Measurements from ENCODE around the gene FAM89A.
"Not testable (repeated sequence)": the region's sequence is repeated elsewhere in the genome, so short reads cannot be mapped to it uniquely, and the experiment has no call there.

FAM89A gene

DNA sequence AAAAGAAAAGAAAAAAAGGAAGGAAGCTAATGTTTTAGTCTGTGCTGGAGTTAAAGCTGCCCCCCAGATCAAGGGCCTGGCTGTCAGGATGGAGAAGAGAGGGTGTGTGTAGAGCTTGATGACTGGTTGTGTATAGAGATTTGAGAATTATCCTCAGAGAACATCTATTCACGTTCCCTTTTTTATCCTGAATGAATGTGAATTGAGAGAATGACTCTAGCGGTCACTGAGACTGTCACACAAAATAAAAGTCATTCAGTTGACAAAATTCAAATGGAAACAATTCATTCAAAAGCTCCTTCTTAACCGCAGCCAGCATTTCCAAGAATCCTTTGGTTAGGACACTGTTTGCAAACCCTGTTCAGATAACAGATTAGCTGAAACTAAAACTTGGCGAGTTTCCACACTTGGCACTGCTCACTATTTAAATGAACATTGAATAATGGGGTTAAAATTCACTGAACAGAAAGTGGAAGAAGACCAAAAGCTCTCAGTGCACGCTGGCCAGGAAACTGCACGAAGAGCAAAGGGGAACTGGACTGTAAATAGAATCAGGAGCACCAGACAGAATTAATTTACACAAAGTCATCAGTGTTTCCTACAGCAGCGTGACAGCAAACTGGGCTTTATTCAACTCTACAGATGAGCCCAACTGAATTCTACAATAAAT, 13.6 kb upstream of the FAM89A start:
- DNase-seq: no peak

DNA sequence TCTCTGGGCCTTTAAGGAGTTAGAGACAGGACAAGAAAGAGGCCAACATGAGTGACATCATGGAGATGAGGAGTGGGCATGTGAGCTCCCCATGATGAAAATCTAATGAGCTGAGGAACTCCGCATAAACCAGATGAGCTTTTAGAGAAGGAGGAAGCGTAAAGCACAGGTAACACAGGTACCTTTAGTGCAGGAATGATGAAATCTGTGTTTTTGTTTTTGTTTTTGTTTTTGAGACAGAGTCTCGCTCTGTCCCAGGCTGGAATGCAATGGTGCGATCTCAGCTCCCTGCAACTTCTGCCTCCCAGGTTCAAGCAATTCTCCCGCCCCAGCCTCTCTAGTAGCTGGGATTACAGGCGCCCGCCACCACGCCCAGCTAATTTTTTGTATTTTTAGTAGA, 12.7 kb upstream of the FAM89A start:
- DNase-seq: no peak

DNA sequence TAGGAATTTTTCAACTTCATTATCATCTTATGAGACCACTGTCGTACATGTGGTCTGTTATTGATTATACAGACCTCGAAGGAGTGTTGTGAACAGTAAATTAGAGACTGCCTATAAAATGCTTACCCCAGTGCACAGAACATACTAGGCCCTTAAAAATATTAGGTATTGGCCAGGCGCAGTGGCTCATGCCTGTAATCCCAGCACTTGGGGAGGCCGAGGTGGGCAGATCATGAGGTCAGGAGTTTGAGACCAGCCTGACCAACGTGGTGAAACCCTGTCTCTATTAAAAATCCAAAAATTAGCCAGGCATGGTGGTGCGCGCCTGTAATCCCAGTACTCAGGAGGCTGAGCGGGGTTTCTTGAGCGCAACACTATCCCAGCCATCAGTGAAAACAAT, 10.9 kb upstream of the FAM89A start:
- DNase-seq: not testable (repeated sequence)

DNA sequence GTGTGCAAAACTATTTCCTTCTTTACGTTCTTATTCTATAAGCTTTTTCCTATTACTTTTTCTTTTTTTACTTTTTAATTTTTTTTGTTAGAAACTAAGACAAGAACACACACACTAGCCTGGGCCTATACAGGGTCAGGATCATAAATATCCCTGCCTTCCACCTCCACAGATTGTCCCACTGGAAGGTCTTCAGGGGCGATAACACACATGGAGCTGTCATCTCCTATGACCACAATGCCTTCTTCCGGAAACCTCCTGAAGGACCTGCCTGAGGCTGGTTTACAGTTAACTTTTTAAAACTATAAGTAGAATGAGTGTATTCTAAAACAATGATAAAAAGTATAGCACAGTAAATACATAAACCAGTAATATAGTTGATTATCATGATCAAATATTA, 10.3 kb upstream of the FAM89A start:
- no peak for DNase-seq

DNA sequence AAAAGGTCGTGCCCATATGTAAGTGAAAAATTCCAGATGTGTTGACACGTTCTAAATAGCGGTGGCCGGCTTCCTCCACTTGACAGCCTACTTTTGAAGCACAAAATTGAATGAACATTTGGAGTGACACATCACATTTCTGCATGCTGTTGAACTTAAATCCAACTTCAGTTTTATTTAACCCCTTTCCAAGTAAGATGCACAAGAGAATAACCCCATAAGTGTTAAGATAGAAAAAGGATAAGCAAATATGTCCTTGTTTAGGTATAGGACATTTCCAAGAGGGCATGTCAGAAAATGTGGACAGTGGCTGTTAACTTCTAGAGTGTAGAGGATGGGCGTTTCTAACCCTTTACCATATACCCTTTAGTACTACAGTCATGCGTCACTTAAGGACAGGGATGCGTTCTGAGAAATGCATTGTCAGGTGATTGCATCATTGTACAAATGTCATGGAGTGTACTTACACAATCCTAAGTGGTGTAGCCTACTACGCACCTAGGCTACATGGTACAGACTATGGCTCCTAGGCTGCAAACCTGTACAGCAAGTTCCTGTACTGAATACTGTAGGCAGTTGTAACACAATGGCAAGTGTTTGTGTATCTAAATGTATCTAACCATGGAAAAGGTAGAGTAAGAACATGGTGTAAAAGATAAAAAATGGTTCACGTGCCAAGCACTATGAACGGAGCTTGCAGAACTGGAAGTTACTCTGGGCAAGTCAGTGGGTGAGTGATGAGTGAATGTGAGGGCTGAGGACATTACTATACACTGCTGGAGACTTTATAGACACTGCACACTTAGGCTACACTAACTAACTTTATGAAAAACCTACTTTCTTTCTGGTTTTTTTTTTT, 9.3 kb upstream of the FAM89A start:
- no peak for DNase-seq

DNA sequence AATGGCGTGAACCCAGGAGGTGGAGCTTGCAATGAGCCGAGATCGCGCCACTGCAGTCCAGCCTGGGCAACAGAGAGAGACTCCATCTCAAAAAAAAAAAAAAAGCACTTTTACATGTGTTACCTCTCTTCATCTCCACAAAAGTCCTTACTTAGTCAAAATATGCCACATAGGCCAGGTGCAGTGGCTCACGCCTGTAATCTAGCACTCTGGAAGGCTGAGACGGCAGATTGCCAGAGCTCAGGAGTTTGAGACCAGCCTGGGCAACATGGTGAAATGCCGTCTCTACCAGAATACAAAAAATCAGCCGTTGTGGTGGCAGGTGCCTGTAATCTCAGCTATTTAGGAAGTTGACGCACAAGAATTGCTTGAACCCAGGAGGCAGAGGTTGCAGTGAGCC, 8.4 kb upstream of the FAM89A start:
- DNase-seq: not testable (repeated sequence)

DNA sequence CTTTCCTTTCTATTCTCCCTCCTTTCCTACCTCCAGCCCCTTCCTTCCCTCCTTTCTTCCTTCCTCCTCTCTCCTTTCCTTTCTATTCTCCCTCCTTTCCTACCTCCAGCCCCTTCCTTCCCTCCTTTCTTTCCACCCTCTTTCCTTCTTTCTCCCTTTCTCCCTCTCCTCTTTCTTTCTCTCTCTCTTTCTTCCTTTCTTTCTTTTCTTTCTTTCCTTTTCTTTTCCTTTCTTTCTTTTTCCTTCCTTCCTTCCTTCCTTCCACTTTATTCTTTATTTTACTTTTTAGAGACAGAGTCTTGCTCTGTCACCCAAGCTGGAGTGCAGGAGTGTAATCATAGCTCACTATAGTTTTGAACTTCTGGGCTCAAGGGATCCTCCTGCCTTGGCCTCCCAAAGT, 7.5 kb upstream of the FAM89A start:
- DNase-seq: not testable (repeated sequence)

DNA sequence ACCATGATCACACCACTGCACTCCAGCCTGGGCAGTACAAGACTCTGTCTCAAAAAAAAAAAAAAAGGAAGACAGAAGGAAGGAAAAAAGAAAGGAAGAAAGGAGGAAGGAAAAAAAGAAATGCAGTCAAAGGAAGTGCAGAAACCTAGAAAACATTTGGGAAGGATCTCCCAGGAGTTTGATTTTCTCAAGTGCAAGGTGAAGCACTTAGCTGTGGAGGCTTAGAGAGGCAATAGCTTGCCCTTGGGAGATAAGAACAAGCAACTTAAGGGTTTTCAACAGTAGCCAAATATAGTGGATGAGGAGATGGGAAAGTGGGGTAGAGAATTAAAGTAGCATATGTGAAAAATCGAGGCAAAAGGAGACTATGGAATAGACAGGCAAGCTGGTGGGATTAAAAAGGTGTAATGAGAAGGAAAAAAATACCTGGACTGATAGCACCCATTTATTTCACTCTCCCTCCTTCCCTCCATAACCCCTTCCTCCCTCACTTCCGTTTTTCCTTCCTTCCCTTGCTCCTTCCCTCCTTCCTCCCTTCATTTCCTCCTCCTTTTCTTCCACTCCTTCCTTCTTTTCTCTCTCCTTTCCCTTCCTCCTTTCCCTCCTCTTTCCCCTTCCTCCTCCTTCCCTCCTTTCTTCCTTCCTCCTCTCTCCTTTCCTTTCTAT, 6.8 kb upstream of the FAM89A start:
- no peak for DNase-seq

DNA sequence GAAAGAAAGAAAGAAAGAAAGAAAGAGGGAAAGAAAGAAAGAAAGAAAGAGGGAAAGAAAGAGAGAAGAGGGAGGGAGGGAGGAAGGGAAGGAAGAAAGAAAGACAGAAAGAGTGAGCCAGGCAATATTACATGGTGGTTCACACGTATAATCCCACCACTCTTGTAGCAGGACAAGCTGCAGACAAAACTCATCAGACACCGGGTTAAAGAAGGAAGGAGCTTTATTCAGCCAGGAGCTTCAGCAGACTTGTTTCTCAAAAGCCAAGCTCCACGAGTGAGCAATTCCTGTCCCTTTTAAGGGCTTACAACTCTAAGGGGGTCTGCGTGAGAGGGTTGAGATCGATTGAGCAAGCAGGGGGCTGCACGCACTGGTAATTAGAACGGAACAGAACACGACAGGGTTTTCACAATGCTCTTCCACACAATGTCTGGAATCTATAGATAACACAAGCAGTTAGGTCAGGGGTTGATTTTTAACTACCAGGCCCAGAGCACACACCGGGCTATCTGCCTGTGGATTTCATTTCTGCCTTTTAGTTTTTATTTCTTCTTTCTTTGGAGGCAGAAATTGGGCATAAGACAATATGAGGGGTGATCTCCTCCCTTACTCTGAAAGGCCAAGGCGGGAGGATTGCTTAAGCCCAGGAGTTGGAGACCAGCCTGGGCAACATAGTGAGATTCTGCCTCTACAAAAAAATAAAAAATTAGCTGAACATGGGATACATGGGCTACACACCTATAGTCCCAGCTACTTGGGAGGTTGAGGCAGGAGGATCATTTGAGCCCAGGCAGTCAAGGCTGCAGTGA, 6.1 kb upstream of the FAM89A start:
- not testable (repeated sequence) for DNase-seq

DNA sequence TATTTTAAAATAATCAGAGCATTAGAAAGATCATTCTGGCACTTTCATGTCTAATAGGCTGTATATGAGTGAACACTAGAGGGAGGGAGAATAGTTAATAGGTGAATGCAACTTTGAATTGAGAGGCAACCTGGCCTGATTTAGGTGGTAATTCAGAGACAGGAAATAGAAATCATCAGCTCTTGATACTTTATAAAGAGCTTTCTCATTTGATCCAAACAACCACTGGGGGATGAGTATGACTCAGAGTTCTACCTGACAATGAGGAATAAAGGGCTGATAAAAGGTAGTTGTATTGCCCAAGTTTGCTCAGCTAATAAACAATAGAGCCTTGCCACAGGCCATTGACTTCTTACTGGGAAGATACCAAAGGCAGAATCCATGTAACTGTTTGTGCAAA, 5.2 kb upstream of the FAM89A start:
- no peak for DNase-seq

DNA sequence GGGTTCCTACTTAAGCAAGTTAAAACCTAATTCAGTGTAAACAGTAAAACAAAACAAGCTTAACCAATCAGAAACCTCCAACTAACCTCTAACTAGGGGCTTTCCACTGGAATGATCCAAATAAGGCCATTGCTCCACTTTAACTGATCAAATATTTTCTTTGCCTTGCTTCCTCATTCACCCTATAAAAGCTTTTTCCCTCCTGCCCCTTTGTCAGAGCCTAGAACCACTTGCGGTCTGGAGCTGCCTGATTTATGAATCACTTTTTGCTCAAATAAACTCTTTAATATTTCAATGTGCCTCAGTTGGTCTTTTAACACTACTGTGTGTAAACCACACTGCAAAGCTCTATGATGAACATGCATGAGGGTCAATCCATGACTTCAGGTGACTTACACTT, 4.5 kb upstream of the FAM89A start:
- no peak for DNase-seq

DNA sequence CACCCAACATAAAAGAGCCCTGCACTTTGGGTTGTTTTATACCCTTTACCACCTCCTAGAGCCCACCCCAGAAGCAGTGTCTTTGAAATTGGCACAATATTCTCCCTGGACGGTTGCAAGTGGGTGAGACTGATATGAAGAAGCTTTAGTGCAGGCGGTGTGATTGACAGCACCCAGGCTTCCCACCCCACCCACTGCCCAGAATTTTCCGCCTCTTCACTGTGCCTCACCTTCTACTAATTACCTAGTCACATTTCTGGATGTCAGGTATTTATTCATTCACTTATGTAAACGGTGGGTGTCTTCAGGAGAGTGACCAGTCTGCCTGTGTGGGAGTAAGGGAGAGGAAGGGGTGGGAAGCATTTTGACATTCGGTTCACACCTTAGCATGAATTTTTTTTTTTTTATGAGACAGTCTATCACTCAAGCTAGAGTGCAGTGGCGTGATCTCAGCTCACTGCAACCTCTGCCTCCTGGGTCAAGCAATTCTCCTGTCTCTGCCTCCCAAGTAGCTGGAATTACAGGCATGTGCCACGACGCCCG, 1.7 kb upstream of the FAM89A start:
- DNase-seq: no peak

DNA sequence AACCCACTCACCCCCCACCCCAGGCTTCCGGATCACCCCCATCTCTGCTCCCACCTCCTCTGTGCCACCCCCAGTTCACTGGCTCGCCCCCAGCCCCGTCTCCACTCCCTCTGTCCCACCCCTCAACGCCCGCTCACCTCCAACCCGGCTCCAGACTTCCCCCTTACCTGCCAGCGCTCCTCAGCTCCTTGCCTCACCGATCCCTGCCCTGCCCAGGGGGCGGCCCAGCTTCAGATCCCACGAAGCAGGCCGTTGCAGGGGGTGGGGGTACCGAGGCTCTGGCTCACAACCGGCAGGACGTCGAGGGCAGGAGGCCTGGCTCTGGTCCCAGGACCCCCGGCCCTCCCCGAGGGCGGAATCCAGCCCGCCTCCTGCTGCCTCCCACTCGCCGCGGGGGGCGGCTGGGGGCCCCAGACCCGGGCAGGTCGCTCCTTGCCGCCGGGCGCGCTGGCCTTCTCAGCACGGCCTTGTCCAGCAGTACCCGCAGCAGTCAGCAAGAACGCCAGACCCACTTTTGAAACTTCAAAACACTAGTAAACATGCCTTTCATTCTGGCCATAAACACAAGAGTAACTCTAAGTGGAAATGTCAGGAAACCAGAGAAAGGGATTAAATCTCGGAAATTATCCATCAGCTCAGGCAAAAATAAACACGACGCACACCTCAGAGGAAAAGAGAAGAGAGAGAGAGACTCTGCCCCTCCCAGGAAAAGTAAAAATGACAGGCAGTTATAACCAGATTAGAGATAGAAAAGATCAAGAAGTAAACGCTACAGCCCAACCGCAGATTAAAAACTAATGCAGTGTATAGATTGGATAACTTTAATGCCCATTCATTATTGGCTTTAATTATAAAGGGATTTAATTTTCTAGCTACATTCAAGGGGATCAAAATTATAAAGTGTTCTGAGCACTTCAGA, 1.0 kb upstream of the FAM89A start:
- no peak for DNase-seq

DNA sequence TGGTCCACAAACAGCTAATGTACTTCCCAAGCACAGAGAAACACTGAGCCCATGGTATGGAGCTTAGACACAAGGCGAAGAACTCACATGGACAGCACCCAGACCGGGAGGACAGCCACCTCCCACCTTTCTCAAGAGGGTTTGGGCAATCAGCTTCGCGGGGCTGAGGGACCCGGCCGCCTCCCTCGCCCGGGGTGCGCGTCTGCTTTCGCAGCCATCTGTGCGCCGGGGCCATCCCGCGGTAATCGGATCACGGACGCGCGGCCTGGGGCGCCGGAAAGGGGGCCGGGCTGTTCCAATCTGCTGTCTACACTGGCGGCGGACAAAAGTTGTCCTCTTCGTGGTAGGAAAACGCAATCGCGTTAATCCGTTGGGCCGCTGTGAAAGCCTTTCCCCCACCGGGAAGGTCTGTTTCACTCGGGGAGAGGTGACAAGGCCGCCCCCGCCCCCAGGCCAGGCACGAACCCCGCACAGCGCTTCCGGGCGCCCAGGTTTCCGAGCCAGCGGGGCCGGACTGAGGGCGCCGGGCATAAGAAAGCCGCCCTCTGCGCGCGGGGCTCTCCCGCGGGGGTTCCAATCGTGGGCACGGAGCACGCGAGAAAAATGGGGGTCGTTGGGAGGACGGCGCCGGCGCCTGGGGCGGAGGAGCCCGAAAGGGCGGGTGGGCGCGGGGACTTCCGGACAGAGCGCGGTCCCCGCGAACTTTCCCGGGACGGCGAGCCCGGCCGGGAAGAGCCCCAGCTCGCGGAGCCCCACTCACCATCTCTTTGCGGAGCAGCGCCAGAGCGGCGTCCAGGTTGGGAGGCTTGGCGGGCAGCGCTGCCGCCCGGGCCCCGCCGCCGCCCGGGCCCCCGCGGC, 664 bp downstream of the FAM89A start:
- peak in 1 of 2 donors; percentile 27 for DNase-seq

DNA sequence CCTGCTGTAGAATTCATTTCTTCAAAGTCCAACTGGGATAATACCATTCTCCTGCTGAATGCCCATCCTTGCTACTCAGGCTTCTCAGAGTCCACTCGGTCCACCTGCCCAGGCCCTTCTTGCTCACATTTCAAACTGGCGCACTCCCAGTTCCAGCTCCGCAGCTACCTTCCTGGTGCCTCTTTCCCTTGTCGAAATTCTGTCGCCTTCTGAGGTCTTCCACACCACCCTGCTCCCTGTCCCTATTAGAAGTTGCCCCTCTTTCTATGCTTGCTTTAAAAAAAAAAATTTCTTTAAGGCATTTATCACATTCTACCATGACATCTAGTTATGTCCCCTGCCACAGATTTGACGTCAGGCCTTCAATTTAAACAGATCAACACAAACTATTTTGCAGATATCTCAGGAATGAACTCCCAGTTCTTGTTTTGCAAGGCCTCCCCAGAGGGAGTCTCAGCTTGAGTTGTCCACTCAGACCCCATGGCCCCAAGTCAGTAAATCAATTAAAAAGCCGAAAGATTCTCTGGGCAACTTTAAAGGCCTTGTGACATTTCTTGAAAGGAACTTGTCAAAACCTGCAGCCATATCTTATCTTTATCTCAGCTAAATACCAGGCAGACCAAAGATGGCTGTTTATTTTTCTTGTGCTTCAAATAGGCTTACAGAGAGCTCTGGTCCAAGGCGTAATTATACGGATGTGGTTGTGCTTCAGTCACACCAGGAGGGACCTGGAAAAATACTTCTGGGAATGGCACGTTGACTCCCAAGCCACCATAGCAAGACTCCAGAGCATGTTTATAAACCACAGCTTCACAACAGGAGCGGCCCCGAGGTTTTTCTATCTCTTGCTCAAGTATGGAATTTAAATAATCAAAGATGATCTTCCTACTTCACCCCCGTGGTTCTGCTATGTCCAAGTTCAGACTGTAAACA, 2.2 kb downstream of the FAM89A start:
- DNase-seq: no peak

DNA sequence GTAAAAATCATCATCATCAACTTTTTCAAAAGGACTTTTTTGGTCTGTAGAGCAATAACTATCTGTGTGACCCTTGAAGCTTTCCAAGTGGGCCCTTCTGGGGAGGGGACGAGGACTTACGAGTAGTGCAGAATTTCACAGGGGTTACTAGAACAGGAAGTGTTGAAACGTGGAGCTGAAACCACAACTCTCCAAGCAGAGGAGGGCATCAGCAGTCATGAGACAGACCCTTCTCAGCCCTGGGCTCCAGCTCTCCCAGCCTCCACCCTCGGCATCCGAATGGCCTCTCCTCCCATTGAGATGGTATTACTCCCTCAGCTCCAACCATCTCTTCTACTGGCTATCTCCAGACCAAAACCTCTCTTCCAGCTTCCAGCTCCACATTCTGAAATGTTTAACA, 3.6 kb downstream of the FAM89A start:
- no peak for DNase-seq

DNA sequence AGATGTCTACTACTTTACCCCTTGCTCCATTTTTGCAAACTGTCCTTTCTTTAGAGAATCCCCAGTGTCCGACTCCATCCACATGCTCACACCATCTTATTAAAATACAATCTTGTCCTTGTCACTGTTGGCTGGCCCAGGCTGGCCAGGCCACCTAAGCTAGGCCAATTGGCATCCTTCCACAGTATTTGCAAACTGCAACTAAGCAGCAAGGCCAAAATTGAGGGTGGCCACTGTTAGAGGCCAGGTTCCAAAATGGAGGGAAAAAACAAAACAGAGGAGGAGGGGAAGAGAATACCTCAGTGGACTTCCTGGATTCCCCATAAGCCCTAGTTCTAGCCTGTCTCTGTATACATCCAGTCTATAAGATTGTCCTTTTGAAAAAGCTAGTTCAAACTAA, 4.3 kb downstream of the FAM89A start:
- DNase-seq: no peak

DNA sequence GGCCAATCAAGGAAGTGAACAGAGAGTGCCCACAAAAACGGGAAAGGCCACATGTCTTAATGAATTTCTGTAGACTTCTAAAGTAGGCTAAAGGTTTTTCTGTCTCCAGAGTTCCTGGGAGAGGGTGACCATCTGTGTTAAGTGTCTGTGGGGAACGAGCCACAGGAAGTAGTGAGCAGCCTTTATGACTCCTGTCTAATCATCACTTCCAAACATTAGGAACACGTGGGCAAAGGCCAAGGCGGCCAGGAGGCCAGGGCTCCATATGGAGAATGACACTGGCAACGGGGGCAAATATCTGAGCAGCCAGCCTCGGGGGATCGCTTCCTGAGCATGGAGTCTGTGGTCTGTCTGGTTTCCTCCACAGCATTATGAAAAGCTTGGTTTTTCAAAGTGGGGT, 7.1 kb downstream of the FAM89A start:
- no peak for DNase-seq

DNA sequence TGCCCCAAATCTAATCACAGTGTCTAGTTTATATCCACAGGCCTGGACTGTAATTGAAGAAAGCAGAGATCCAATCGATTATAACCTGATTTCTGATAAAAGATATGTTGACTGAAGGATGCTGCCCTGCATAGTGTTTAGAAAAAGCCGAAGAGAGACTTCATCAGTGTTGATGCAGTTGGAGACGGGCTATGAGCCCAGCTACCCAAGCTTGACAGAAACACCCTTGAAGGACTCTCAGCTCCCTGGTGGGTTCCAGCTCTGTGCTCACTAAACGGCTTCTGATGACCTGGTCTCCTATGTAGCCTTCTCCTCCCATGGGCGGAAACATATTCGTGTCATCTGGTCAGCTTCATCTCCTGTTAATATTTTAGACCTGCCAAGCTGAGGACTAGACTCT, 10.2 kb downstream of the FAM89A start:
- no peak for DNase-seq

Data from CD4-positive, alpha-beta T cell treated with Interleukin-4 for 1 hour (primary cell).